SU-DHL-6 (cell line): ENCODE results near the gene PRAC2.

Experiments
- H2AFZ ChIP-seq: fragments of 200-600 bp; sonication (generic); 2 replicates; pipeline ENCODE4 v1.6.1; 2014; ENCODE audit warnings: low read depth, mild to moderate bottlenecking, moderate library complexity, mixed read lengths, antibody characterized with exemption, low read length; ENCODE audit not compliant: severe bottlenecking
- H3F3A ChIP-seq: fragments of 200-600 bp; shearing (Covaris generic); 2 replicates; pipeline ENCODE4 v1.6.0; 2016; ENCODE audit warnings: antibody characterized with exemption, mild to moderate bottlenecking; ENCODE audit not compliant: insufficient read depth
- H3K27ac ChIP-seq: fragments of 200-600 bp; sonication (generic); 2 replicates; pipeline ENCODE4 v1.5.1; 2016; ENCODE audit warnings: low read depth, mild to moderate bottlenecking, low read length, moderate library complexity, mixed read lengths
- H3K27me3 ChIP-seq: fragments of 200-600 bp; sonication (generic), shearing (Covaris generic); 2 replicates; pipeline ENCODE4 v1.6.0; 2014; ENCODE audit warnings: mild to moderate bottlenecking, low read length
- H3K36me3 ChIP-seq: fragments of 200-600 bp; sonication (generic); 2 replicates; pipeline ENCODE4 v1.6.1; 2014; ENCODE audit warnings: mild to moderate bottlenecking, low read length, mixed read lengths
- H3K4me2 ChIP-seq: fragments of 300-600, 200-600 bp; shearing (Covaris generic), sonication (generic); 2 replicates; pipeline ENCODE4 v1.6.0; 2014; ENCODE audit warnings: low read length, low read depth, mild to moderate bottlenecking; ENCODE audit not compliant: poor library complexity, severe bottlenecking
- H3K4me3 ChIP-seq: fragments of 200-600 bp; sonication (generic); 2 replicates; pipeline ENCODE4 v1.5.1; 2014; ENCODE audit warnings: antibody characterized with exemption, low read length, mild to moderate bottlenecking, mixed read lengths; ENCODE audit not compliant: insufficient read depth, poor library complexity, severe bottlenecking
- H3K79me2 ChIP-seq: fragments of 200-600 bp; sonication (generic); 2 replicates; pipeline ENCODE4 v1.6.1; 2014; ENCODE audit warnings: mild to moderate bottlenecking, low read length, moderate library complexity; ENCODE audit not compliant: insufficient read depth
- H3K9ac ChIP-seq: fragments of 200-600 bp; sonication (generic); 2 replicates; pipeline ENCODE4 v1.7.0; 2014; ENCODE audit warnings: mild to moderate bottlenecking, low read length
- H3K9me2 ChIP-seq: fragments of 200-600 bp; sonication (generic); replicated peaks from 2 replicates; pipeline ENCODE4 v1.6.1; 2014; ENCODE audit warnings: low read length; ENCODE audit not compliant: insufficient read depth
- H3K9me3 ChIP-seq: fragments of 200-600 bp; sonication (generic); 2 replicates; pipeline ENCODE4 v1.6.1; 2014; ENCODE audit warnings: low read length, mixed read lengths; ENCODE audit not compliant: insufficient read depth
- H4K20me1 ChIP-seq: fragments of 200-600 bp; sonication (generic); 2 replicates; pipeline ENCODE4 v1.6.1; 2014; ENCODE audit warnings: low read depth, mild to moderate bottlenecking, antibody characterized with exemption, low read length, moderate library complexity, mixed read lengths
- EZH2phosphoT487 ChIP-seq: fragments of 200-600 bp; sonication (generic), shearing (Covaris generic); conservative IDR thresholded peaks from 2 replicates; pipeline ENCODE4 v1.6.1; 2018; ENCODE audit warnings: mild to moderate bottlenecking, antibody characterized with exemption, low read length, moderate library complexity, mixed read lengths
- TF ChIP-seq, protein P1 (sequence below): fragments of 200-600 bp; sonication (generic); IDR thresholded peaks from one replicate; pipeline ENCODE4 v1.5.1; 2017; ENCODE audit warnings: antibody characterized with exemption, mild to moderate bottlenecking, low read length, moderate library complexity; ENCODE audit not compliant: insufficient read depth, poor library complexity, severe bottlenecking

PRAC2 gene

DNA sequence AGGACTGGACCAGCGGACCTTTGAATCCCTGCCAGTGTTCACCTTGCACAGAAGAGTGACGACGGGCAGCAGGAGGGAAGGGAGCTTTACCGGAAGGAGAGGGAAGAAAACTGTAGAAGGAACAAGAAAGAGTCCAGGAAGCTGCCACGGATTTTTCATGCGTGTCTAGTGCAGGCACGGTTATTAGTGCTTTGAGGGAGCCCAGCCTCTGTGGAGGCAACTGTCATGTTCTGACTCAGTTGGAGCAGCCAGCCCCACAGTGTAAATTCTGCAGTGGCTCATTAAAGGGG, 12.0 kb downstream of the PRAC2 start:
- Histone ChIP-seq H4K20me1 (no peaks in the 10 kb centered on the region), H3K4me2 (no peak overlapping the region), H3K9me2 (no peaks in the 10 kb centered on the region), H3K9ac (no peak overlapping the region), H2AFZ (no peak overlapping the region), H3K4me3 (no peak overlapping the region), H3K9me3 (no peaks in the 10 kb centered on the region), H3K27me3 (no peaks in the 10 kb centered on the region), H3F3A (no peaks in the 10 kb centered on the region), H3K79me2 (no peaks in the 10 kb centered on the region), H3K27ac (no peak overlapping the region), H3K36me3 (no peaks in the 10 kb centered on the region)
- TF ChIP-seq EZH2phosphoT487: no peak
- TF ChIP-seq, protein P1, sequence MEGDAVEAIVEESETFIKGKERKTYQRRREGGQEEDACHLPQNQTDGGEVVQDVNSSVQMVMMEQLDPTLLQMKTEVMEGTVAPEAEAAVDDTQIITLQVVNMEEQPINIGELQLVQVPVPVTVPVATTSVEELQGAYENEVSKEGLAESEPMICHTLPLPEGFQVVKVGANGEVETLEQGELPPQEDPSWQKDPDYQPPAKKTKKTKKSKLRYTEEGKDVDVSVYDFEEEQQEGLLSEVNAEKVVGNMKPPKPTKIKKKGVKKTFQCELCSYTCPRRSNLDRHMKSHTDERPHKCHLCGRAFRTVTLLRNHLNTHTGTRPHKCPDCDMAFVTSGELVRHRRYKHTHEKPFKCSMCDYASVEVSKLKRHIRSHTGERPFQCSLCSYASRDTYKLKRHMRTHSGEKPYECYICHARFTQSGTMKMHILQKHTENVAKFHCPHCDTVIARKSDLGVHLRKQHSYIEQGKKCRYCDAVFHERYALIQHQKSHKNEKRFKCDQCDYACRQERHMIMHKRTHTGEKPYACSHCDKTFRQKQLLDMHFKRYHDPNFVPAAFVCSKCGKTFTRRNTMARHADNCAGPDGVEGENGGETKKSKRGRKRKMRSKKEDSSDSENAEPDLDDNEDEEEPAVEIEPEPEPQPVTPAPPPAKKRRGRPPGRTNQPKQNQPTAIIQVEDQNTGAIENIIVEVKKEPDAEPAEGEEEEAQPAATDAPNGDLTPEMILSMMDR: no peak

DNA sequence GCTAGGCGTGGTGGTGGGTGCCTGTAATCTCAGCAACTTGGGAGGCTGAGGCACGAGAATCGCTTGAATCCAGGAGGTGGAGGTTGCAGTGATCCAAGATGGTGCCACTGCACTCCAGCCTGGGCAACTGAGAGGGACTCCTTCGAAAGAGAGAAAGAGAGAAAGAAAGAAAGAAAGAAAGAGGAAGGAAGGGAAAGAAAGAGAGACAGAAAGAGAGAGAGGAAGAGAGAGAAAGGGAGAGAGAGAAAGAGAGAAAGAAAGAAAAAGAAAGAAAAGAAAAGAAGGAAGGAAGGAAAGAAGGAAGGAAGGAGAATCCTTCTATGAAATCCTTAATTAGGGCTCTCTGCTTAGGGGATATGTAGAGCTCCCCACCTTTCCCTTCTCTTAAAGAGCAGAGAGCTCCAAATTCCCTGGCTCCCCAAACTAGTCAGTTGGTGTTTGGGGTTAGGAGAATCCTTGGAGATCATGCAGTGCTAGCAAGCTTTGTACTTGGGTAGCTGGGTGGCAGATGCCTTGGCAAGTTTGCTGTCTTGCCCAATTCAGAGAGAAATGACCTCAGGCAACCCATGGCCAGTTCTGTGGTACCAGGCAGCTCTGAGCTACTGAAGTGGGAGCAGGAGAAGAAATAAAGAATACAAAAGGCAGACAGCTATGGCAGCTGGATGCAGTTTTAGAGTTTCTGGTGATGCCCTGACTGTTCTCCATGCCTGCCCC, 14.5 kb downstream of the PRAC2 start:
- TF ChIP-seq EZH2phosphoT487: no peak
- TF ChIP-seq, protein P1: no peak
- Histone ChIP-seq H3K4me2 (no peak overlapping the region), H3K4me3 (no peak overlapping the region), H4K20me1 (no peaks in the 10 kb centered on the region), H3K9me3 (no peaks in the 10 kb centered on the region), H3F3A (no peaks in the 10 kb centered on the region), H3K27me3 (no peaks in the 10 kb centered on the region), H3K79me2 (no peaks in the 10 kb centered on the region), H3K27ac (no peak overlapping the region), H2AFZ (no peak overlapping the region), H3K9ac (no peak overlapping the region), H3K9me2 (no peaks in the 10 kb centered on the region), H3K36me3 (no peaks in the 10 kb centered on the region)

DNA sequence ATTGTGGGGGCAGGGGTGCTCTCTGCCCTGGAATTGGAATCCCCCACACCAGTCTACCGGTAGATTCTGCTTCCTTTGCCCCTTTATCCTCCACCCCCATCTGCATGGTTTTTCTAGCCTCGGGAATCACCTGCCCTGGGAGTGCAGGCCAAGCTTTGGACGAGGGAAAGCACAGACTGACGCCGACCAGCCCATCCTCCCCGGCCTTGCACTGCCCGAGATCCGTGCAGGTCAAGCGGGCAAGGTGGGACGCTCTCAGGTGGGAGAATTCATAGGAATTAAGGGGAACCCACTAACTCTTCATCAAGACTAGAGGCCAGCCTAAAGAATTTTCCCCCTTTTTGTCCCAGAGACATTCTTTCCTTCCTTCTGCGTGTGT, 15.4 kb downstream of the PRAC2 start:
- Histone ChIP-seq H3K27me3 (no peaks in the 10 kb centered on the region), H3K27ac (no peak overlapping the region), H3K36me3 (no peaks in the 10 kb centered on the region), H3F3A (no peaks in the 10 kb centered on the region), H3K9ac (no peak overlapping the region), H3K4me3 (no peak overlapping the region), H4K20me1 (no peaks in the 10 kb centered on the region), H3K79me2 (no peaks in the 10 kb centered on the region), H3K9me2 (no peaks in the 10 kb centered on the region), H2AFZ (no peak overlapping the region), H3K9me3 (no peaks in the 10 kb centered on the region), H3K4me2 (no peak overlapping the region)
- no peak for TF ChIP-seq EZH2phosphoT487

DNA sequence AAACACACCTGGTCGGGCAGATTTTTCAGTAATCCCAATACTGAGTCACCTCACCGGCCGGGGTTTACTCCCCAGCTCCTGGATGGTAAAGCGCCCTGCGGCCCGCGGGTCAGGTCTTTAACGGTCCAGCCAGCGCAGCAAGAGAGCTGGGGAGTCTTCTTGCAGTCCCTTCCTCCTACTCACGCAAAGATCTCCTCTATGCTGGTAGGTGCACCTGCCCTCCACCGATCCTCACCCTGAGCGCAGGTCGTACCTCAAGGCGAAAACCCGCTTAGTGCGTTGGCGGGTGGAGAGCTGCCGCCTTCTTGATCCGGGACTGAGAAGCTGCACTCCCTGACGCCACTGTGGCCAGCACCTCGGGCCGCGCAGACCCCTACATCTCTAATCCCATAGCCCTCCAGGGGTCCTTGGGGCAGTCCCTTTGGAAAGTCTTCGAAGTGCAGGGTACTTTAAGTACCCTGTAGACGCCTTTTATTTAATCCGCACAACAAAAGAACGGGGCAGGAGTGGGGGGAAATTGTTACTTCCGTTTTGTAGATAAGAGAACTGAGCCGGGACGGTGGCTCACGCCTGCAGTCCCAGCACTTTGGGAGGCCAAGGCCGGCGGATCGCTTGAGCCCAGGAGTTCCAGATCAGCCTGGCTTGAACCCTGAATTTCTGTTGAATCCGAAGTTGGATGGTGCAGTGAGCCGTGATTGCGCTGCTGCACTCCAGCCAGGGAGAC, 16.0 kb downstream of the PRAC2 start:
- Histone ChIP-seq H3K4me3 (no peak overlapping the region), H3K79me2 (no peaks in the 10 kb centered on the region), H2AFZ (no peak overlapping the region), H3K9me3 (no peaks in the 10 kb centered on the region), H4K20me1 (no peaks in the 10 kb centered on the region), H3K27ac (no peak overlapping the region), H3F3A (no peaks in the 10 kb centered on the region), H3K9me2 (no peaks in the 10 kb centered on the region), H3K9ac (no peak overlapping the region), H3K36me3 (no peaks in the 10 kb centered on the region), H3K4me2 (no peak overlapping the region), H3K27me3 (no peaks in the 10 kb centered on the region)
- no peak for TF ChIP-seq EZH2phosphoT487
- TF ChIP-seq, protein P1: no peak
